WTC11 (cell line): Measurements from ENCODE around the gene PIWIL4. TPM values are rescaled to one million over a fixed set of nuclear protein-coding genes. Genes with fewer than 3 reads are reported as not detected.

ENCODE experiments used
- ATAC-seq: fragments of 200-7000 bp; cut with Tn5 transposase; 2 replicates; pipeline ENCODE4 v1.10.0; 2021; ENCODE audit warnings: mild to moderate bottlenecking, moderate library complexity
- CTCF ChIA-PET: fragments of 300-600 bp; sonication (Branson Sonifier 250); formaldehyde crosslinking; loops from one replicate; lab custom pipeline; 2021; ENCODE audit warnings: antibody characterized with exemption; lab: Charles Lee
- POLR2A ChIA-PET: fragments of 350-600 bp; sonication (Branson Sonifier 250); formaldehyde crosslinking; loops from one replicate; lab custom pipeline; 2021; ENCODE audit warnings: antibody characterized with exemption; lab: Charles Lee
- DNase-seq: peaks from one replicate; pipeline ENCODE4 v3.0.0; 2021; ENCODE audit warnings: low spot score
- H3K27ac Mint-ChIP-seq: 2 replicates; pipeline ENCODE4 v1.8.0; 2021; ENCODE audit warnings: mixed read lengths
- H3K27me3 Mint-ChIP-seq: 2 replicates; pipeline ENCODE4 v1.8.0; 2021; ENCODE audit warnings: low read depth, mild to moderate bottlenecking, moderate library complexity, mixed read lengths
- H3K36me3 Mint-ChIP-seq: 2 replicates; pipeline ENCODE4 v1.8.0; 2021; ENCODE audit warnings: mixed read lengths
- H3K4me1 Mint-ChIP-seq: 2 replicates; pipeline ENCODE4 v1.8.0; 2022; ENCODE audit warnings: mixed read lengths
- H3K4me3 Mint-ChIP-seq: 2 replicates; pipeline ENCODE4 v1.8.0; 2021; ENCODE audit warnings: mild to moderate bottlenecking, moderate library complexity, mixed read lengths
- H3K9me3 Mint-ChIP-seq: 2 replicates; pipeline ENCODE4 v1.8.0; 2021; ENCODE audit warnings: mixed read lengths
- CBFB ChIP-seq: sonication (generic); formaldehyde crosslinking; IDR thresholded peaks from 2 replicates; pipeline ENCODE4 v1.8.1; 2022; ENCODE audit warnings: mild to moderate bottlenecking, low read depth, missing genetic modification reagents
- CDX4 ChIP-seq: fragments of 250-450 bp; sonication (Bioruptor Pico); IDR thresholded peaks from 2 replicates; pipeline ENCODE4 v1.9.0; 2021; ENCODE audit warnings: moderate library complexity, mild to moderate bottlenecking, inconsistent platforms, borderline replicate concordance
- CTCF ChIP-seq: fragments of 200-600 bp; IDR thresholded peaks from 2 replicates; pipeline ENCODE4 v1.8.0; 2022; ENCODE audit warnings: antibody characterized with exemption
- ESRRA ChIP-seq: sonication (generic); formaldehyde crosslinking; IDR thresholded peaks from 2 replicates; pipeline ENCODE4 v1.8.1; 2022; ENCODE audit warnings: mild to moderate bottlenecking, missing genetic modification reagents, borderline replicate concordance
- FOXP1 ChIP-seq: sonication (generic); formaldehyde crosslinking; IDR thresholded peaks from 2 replicates; pipeline ENCODE4 v1.8.0; 2022; ENCODE audit warnings: missing genetic modification reagents, mild to moderate bottlenecking, moderate library complexity, borderline replicate concordance
- IRF2 ChIP-seq: sonication (generic); formaldehyde crosslinking; IDR thresholded peaks from 2 replicates; pipeline ENCODE4 v1.8.0; 2022; ENCODE audit warnings: low read depth, missing genetic modification reagents, borderline replicate concordance
- JAZF1 ChIP-seq: fragments of 250-450 bp; sonication (Bioruptor Pico); IDR thresholded peaks from 2 replicates; pipeline ENCODE4 v1.9.0; 2021; ENCODE audit warnings: moderate library complexity, mild to moderate bottlenecking, inconsistent platforms
- NFE2L1 ChIP-seq: sonication (generic); formaldehyde crosslinking; IDR thresholded peaks from 2 replicates; pipeline ENCODE4 v1.8.1; 2023; ENCODE audit warnings: missing genetic modification reagents
- NFYB ChIP-seq: sonication (generic); formaldehyde crosslinking; conservative IDR thresholded peaks from 2 replicates; pipeline ENCODE4 v1.8.0; 2022; ENCODE audit warnings: low read depth, missing genetic modification reagents
- NR1H2 ChIP-seq: sonication (generic); formaldehyde crosslinking; IDR thresholded peaks from 2 replicates; pipeline ENCODE4 v1.9.0; 2021; ENCODE audit warnings: mild to moderate bottlenecking, moderate library complexity, missing genetic modification reagents
- SMAD4 ChIP-seq: sonication (generic); formaldehyde crosslinking; IDR thresholded peaks from 2 replicates; pipeline ENCODE4 v1.8.0; 2022; ENCODE audit warnings: mild to moderate bottlenecking, missing genetic modification reagents
- TEAD1 ChIP-seq: sonication (generic); formaldehyde crosslinking; IDR thresholded peaks from 2 replicates; pipeline ENCODE4 v1.8.0; 2022; ENCODE audit warnings: mild to moderate bottlenecking, missing genetic modification reagents
- TP53 ChIP-seq: sonication (generic); formaldehyde crosslinking; IDR thresholded peaks from 2 replicates; pipeline ENCODE4 v1.8.1; 2023; ENCODE audit warnings: mild to moderate bottlenecking, missing genetic modification reagents
- ZNF317 ChIP-seq: sonication (generic); formaldehyde crosslinking; IDR thresholded peaks from 2 replicates; pipeline ENCODE4 v1.8.1; 2023; ENCODE audit warnings: low read depth, mild to moderate bottlenecking, moderate library complexity, missing genetic modification reagents, borderline replicate concordance
- ZNF396 ChIP-seq: fragments of 250-450 bp; sonication (Bioruptor Pico); IDR thresholded peaks from 2 replicates; pipeline ENCODE4 v1.8.0; 2021; ENCODE audit warnings: mild to moderate bottlenecking, moderate library complexity, borderline replicate concordance
- ZNF423 ChIP-seq: fragments of 250-450 bp; sonication (Bioruptor Pico); IDR thresholded peaks from 2 replicates; pipeline ENCODE4 v2.1.2; 2022; ENCODE audit warnings: mild to moderate bottlenecking, moderate library complexity
- total RNA-seq: library from RNA; stranded (reverse); gene quantifications from 3 replicates; pipeline ENCODE4 v1.2.3, GENCODE V29; 2021
- TF ChIP-seq, protein P1 (sequence below): sonication (generic); formaldehyde crosslinking; IDR thresholded peaks from 2 replicates; pipeline ENCODE4 v1.8.0; 2023; ENCODE audit warnings: missing genetic modification reagents
- TF ChIP-seq, protein P2 (sequence below): sonication (generic); formaldehyde crosslinking; IDR thresholded peaks from 2 replicates; pipeline ENCODE4 v1.8.0; 2022; ENCODE audit warnings: mild to moderate bottlenecking, missing genetic modification reagents
- TF ChIP-seq, protein P3 (sequence below): sonication (generic); formaldehyde crosslinking; IDR thresholded peaks from 2 replicates; pipeline ENCODE4 v1.8.1; 2022; ENCODE audit warnings: low read depth, mild to moderate bottlenecking, moderate library complexity, missing genetic modification reagents, borderline replicate concordance
- TF ChIP-seq, protein P4 (sequence below): sonication (generic); formaldehyde crosslinking; IDR thresholded peaks from 2 replicates; pipeline ENCODE4 v1.8.1; 2022; ENCODE audit warnings: mild to moderate bottlenecking, missing genetic modification reagents, moderate library complexity, borderline replicate concordance
- TF ChIP-seq, protein P5 (sequence below): fragments of 250-450 bp; sonication (Bioruptor Pico); conservative IDR thresholded peaks from 2 replicates; pipeline ENCODE4 v1.9.0; 2021; ENCODE audit warnings: mild to moderate bottlenecking
- TF ChIP-seq, protein P6 (sequence below): sonication (generic); formaldehyde crosslinking; IDR thresholded peaks from 2 replicates; pipeline ENCODE4 v1.8.1; 2023; ENCODE audit warnings: mild to moderate bottlenecking, missing genetic modification reagents

Gene PIWIL4
- total RNA-seq, 1 experiment from 2014 or later = 0.33 TPM

DNA sequence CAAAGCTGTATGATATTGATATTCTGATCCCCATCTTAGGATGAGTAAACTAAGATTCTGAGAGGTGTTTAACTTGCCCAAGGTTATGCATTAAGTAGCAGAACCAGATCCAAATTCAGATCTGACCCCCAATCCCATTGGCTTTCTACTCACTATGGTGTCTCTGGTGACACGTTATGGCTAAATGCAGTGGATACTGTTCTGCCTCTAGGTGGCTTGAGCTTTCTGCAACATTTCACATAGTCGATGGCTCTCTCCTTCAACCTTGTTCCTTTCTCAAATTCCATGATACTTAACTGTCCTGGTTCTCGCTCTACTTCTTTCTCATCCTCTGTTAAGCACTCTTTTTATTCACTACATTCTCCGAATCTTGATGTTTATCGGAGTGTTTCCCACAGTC, 45.5 kb upstream of the PIWIL4 start:
- H3K4me3 Mint-ChIP-seq = no peak overlapping the region
- TF ChIP-seq IRF2 (CRISPR knock-in tag) (no peak), CBFB (no peak), ZNF396 (CRISPR knock-in tag) (no peak), CDX4 (no peak), CTCF (peak; percentile 24; the same call in 1 of the 2 replicates)
- TF ChIP-seq, protein P1, sequence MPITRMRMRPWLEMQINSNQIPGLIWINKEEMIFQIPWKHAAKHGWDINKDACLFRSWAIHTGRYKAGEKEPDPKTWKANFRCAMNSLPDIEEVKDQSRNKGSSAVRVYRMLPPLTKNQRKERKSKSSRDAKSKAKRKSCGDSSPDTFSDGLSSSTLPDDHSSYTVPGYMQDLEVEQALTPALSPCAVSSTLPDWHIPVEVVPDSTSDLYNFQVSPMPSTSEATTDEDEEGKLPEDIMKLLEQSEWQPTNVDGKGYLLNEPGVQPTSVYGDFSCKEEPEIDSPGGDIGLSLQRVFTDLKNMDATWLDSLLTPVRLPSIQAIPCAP (CRISPR knock-in tag) = no peak
- TF ChIP-seq, protein P2, sequence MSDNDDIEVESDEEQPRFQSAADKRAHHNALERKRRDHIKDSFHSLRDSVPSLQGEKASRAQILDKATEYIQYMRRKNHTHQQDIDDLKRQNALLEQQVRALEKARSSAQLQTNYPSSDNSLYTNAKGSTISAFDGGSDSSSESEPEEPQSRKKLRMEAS (CRISPR knock-in tag) = no peak
- no peaks in the 10 kb centered on the region for H3K4me1 Mint-ChIP-seq
- ChIA-PET CTCF (interaction anchor here (0.6 to 1.5 kb wide), 19 partner anchors 8 to 626 kb away, joined by 3 to 12 read pairs (median 4); partner anchors contain the start of genes C11orf97, CWC15, FUT4 and KDM4D), POLR2A (interaction anchor here (1.1 kb wide), 1 partner anchor 22 kb away, joined by 3 read pairs; the partner anchor contains the start of gene FUT4)
- ATAC-seq = peak; percentile 96
- DNase-seq = no peak
- no peaks in the 10 kb centered on the region for H3K9me3 Mint-ChIP-seq
- no peaks in the 10 kb centered on the region for H3K36me3 Mint-ChIP-seq
- peaks cover 11% of the 10 kb centered on the region for H3K27me3 Mint-ChIP-seq
- H3K27ac Mint-ChIP-seq = no peak overlapping the region

DNA sequence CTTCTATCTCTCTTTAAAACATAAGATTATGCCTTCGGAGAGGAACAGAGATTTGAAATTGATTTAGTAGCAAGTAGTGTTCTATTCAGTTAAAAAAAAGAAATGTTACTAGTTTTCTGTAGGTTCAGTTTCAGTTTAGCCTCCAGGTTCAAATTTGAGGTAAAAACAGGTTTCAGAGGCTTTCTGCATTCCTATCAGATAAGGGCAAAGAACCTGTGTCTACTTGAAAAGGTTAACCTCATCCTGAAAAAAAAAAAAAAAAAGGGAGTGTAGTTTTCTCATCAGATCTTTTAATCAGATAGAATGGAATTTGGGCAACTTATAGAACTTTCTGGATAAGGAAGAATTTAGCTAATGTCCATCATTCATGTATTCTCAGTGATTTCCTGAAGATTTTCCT, 42.8 kb upstream of the PIWIL4 start:
- H3K36me3 Mint-ChIP-seq = no peaks in the 10 kb centered on the region
- no peak overlapping the region for H3K4me3 Mint-ChIP-seq
- H3K4me1 Mint-ChIP-seq = no peaks in the 10 kb centered on the region
- no peak overlapping the region for H3K27ac Mint-ChIP-seq
- DNase-seq (no peak), ATAC-seq (no peak)
- H3K27me3 Mint-ChIP-seq = peaks cover 16% of the 10 kb centered on the region
- POLR2A ChIA-PET = interaction anchor here (0.7 kb wide), 1 partner anchor 1770 kb away, joined by 4 read pairs; no protein-coding TSS in a partner anchor
- CTCF ChIA-PET = interaction anchor here (1.9 kb wide), 1 partner anchor 629 kb away, joined by 5 read pairs; no protein-coding TSS in a partner anchor
- no peaks in the 10 kb centered on the region for H3K9me3 Mint-ChIP-seq
- TF ChIP-seq TP53 (no peak), ZNF423 (no peak), JAZF1 (CRISPR knock-in tag) (no peak), ESRRA (CRISPR knock-in tag) (no peak), NFYB (CRISPR knock-in tag) (no peak), TEAD1 (no peak), NR1H2 (CRISPR knock-in tag) (no peak), ZNF317 (CRISPR knock-in tag) (no peak), SMAD4 (no peak), NFE2L1 (CRISPR knock-in tag) (no peak), FOXP1 (CRISPR knock-in tag) (no peak)
- TF ChIP-seq, protein P3, sequence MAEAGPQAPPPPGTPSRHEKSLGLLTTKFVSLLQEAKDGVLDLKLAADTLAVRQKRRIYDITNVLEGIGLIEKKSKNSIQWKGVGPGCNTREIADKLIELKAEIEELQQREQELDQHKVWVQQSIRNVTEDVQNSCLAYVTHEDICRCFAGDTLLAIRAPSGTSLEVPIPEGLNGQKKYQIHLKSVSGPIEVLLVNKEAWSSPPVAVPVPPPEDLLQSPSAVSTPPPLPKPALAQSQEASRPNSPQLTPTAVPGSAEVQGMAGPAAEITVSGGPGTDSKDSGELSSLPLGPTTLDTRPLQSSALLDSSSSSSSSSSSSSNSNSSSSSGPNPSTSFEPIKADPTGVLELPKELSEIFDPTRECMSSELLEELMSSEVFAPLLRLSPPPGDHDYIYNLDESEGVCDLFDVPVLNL (CRISPR knock-in tag) = no peak
- TF ChIP-seq, protein P4, sequence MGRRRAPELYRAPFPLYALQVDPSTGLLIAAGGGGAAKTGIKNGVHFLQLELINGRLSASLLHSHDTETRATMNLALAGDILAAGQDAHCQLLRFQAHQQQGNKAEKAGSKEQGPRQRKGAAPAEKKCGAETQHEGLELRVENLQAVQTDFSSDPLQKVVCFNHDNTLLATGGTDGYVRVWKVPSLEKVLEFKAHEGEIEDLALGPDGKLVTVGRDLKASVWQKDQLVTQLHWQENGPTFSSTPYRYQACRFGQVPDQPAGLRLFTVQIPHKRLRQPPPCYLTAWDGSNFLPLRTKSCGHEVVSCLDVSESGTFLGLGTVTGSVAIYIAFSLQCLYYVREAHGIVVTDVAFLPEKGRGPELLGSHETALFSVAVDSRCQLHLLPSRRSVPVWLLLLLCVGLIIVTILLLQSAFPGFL (CRISPR knock-in tag) = no peak
- TF ChIP-seq, protein P5, sequence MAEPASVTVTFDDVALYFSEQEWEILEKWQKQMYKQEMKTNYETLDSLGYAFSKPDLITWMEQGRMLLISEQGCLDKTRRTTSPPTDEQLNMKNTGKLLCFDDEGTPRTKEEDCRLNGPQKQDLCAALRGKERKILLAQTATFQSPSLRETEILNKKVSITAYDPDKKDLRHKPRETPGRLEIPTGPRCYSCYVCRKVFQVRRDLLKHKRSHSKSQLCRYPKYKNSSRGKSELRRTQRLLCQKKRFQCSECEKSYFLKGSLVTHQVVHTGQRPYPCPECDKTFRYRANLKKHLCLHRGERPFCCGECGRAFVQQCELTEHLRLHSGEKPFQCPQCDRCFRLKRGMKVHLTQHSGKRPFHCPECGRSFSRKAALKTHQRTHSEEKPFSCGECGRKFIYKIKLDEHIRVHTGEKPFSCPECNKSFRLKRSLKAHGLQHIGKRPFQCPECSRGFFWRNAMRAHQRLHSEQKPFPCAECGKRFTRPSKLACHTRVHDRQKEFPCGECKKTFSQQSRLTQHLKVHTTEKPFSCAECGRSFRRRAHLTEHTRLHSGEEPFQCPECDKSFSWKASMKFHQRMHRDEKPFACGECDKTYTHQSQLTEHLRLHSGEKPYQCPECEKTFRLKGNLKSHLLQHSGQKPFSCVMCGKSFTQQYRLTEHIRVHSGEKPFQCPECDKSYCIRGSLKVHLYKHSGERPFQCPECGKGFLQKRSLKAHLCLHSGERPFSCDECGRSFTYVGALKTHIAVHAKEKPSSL (CRISPR knock-in tag) = no peak
- TF ChIP-seq, protein P6, sequence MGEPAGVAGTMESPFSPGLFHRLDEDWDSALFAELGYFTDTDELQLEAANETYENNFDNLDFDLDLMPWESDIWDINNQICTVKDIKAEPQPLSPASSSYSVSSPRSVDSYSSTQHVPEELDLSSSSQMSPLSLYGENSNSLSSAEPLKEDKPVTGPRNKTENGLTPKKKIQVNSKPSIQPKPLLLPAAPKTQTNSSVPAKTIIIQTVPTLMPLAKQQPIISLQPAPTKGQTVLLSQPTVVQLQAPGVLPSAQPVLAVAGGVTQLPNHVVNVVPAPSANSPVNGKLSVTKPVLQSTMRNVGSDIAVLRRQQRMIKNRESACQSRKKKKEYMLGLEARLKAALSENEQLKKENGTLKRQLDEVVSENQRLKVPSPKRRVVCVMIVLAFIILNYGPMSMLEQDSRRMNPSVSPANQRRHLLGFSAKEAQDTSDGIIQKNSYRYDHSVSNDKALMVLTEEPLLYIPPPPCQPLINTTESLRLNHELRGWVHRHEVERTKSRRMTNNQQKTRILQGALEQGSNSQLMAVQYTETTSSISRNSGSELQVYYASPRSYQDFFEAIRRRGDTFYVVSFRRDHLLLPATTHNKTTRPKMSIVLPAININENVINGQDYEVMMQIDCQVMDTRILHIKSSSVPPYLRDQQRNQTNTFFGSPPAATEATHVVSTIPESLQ (CRISPR knock-in tag) = no peak
